Colon (tissue), 2 donors: ENCODE data around the gene CFHR5.
"Not testable (repeated sequence)": the region's sequence is repeated elsewhere in the genome, so short reads cannot be mapped to it uniquely, and the experiment has no call there.

ENCODE experiments used
- FAIRE-seq: peaks from 2 replicates; lab custom pipeline; 2012; peaks lifted over from hg19 to GRCh38; lab: Jason Lieb, UNC
- donor health status: control.
- donor health status: control.

Gene CFHR5

DNA sequence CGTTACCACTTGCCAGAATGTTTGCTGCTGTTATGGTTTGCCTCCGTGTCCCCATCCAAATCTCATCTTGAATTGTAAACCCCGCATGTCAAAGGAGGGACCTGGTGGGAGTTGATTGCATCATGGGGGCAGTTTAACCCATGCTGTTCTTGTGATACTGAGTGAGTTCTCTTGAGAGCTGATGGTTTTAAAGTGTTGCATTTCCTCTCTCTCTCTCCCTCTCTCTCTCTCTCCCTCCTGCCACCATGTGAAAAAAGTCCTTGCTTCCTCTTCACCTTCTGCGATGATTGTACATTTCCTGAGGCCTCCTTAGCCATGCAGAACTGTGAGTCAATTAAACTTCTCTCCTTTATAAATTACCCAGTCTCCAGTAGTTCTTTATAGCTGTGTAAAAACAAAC is 44.4 kb downstream of the CFHR5 start:
- no peak for FAIRE-seq

DNA sequence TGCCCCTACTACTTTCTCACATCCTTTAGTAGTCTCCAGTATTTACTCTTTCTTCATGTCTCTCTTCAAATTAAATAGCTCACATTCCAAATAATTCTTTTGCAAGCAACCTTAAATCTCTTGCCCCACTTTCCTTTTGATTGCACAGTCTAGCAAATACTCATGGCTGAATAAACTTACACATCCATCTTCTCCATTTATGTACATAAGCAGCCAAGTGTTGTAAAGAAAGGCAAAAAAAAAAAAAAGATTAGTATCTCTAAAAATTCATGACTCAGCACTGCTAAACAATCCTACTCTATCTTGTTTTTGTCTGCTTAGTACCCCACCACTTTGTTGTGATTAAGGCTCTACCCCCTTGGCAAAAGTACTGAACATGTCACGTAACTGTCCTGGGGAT is 47.1 kb downstream of the CFHR5 start:
- no peak for FAIRE-seq

DNA sequence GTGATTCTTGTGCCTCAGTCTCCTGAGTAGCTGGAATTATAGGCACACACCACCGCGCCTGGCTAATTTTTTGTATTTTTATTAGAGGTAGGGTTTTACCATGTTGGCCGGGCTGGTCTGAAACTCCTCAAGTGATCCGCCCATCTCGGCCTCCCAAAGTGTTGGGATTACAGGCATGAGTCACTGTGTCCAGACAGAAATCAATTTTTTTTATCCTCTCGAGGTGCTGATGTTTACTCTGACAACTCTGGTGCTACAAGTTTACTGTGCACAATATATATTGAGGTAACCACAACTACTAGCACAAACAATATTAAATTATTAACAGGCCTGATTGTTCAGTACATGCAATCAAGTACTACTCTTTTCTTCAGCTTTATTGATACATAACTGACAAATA is 50.0 kb downstream of the CFHR5 start:
- FAIRE-seq: no peak

DNA sequence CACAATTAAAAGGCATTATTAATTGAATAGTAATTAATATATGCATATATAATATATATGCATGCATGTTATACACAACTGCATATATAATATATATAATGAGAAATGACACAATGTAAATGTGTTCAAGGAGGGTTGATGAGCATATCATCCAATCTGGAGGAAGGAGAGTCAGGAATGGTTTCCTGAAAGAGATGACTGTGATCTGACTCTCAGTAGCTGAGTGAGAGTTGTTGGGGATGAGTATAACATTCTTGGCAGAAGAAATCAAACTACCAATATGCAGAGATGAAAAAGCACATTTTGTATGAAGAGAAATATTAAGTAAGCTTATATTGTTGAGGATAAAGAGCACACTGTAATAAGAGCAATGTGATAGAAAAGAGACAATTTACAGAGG is 52.4 kb downstream of the CFHR5 start:
- FAIRE-seq: no peak

DNA sequence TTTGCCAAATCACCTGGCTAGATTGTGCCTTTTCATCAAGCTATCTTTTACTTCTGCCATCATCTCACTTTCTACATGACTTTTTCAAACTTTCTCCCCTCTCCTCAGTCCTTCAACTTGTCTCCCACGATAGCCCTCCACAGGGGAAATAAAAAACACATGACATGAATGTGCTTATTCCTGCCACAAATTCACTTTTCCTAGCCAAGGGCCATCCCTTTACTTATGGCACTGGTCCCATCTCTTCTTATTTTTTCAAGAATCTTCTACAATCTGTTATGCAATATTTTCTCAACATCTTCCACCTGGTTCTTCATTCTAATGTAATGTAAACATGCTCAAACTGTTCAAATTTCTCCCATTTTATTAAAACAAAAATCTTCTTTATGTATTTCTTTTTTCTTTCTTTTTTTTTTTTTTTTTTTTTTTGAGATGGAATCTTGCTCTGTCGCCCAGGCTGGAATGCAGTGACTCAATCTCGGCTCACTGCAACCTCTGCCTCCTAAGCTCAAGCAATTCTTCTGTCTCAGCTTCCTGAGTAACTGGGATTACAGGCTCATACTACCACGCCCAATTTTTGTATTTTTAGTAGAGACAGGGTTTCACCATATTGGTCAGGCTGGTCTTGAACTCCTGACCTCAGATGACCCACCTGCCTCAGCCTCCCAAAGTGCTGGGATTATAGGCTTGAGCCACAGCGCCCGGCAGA is 57.4 kb downstream of the CFHR5 start:
- not testable (repeated sequence) for FAIRE-seq

DNA sequence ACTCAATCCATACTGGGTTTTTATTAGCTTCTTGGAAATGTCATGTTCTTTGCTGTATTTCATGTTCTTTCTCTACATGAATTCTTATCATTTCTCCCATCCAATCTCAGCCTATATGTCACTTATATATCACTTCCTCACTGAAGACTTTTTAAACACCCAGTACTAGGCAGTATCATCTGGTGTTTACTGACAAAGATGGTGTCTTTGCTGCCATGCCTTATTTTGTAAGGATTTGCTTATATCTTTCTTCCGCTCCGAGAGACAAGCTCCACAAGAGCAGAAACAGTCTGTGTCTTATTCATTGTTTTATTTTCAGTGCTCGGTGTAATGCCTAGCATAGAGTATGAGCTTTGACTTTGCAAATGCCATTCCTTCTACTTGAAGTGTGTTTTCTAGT is 59.5 kb downstream of the CFHR5 start:
- no peak for FAIRE-seq

DNA sequence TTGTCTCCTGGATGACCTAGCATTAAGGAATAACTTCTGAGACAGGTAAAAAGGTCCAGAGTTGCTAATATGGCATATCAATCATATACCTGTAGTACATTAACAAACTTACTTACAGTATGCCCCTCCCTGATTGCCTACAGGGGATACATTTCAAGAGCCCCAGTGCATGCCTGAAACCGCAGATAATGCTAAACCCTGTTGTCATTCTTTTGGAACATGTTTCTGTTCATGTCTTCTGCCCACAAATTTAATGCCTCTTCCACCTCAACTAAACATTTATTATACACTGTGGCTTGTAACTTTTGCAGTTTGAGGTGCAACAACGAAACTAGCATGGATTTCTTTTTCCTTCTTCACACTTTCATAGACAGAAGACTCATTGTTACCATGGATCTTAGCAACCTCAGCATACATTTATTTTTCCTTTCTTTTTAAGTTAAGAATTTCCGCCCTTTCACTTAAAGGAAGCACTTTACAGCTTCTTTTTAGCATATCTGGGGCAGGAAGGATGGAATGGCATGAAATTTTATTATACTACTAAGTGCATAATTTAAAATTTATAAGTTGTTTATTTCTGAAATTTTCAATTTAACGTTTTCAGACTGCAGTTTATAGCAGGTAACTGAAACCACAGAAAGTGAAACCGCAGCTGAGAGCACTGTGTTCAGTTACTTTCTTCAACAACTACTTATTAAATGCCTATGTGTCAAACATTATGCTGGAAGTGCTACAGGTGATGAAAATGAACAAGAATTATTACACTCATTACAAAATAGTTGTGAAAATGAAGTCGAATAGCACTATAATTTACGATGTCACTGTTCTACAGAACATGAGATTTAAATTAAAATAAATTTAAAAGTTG is 64.4 kb downstream of the CFHR5 start:
- no peak for FAIRE-seq

DNA sequence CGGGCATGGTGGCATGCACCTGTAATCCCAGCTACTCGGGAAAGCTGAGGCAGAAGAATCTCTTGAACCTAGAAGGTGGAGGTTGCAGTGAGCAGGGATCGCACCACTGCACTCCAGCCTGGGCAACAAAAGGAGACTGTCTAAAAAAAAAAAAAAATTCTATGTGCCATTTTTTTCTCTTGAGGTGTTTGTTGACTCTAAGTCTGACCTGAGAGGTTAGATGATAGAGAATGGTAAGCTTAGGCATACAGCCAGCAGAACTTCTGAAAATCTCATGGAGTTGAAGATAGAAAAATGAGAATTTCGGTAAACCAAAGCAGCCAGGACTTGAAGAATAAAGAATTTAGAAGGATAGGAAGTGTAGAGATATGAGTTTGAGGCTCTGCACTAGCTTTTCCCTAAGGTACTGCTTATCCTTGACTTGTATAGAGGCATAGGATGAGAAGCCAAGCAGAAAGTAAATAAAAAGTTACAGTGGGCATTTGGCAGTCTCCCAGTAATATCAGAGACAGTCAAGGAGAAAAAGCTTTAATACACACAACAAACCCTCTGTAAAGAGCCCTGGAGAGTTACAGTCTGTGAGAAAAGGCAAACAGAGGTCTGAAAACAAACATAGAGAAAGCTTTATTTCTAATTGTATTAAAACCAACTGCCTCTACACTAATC is 65.5 kb downstream of the CFHR5 start:
- no peak for FAIRE-seq

DNA sequence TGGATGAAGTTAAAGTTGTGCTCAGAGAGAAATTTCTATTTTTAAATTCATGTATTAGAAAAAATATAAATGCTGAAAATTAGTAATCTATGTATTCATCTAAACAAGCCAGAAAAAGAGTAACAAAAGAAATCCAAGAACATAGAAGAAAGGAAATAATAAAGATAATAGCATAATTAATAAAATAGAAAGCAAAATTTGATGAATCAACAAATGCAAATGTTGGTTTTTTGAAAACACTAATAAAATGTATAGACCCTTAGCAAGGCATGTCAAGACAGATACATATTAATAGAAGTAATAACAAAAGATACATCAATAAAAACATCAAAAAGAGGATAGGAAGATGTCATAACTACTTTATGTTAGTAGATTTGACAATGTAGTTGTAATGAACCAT is 71.7 kb downstream of the CFHR5 start:
- no peak for FAIRE-seq
